ENCODE measurements around the gene PFKFB3.
"Not testable (repeated sequence)": the region's sequence is repeated elsewhere in the genome, so short reads cannot be mapped to it uniquely, and the experiment has no call there.

The PFKFB3 gene

GRCh38 chr10:6179078-6179477, 23.7 kb upstream of the PFKFB3 start:
- no peak for FAIRE-seq

- no peak for FAIRE-seq
Measured at GRCh38 chr10:6180480-6181110, 22.1 kb upstream of the PFKFB3 start.

- FAIRE-seq = no peak
Measured at GRCh38 chr10:6181249-6181648, 21.5 kb upstream of the PFKFB3 start.

- no peak for FAIRE-seq
Measured at GRCh38 chr10:6182454-6183098, 20.2 kb upstream of the PFKFB3 start.

GRCh38 chr10:6185039-6185716, 17.6 kb upstream of the PFKFB3 start:
- no peak for FAIRE-seq

- no peak for FAIRE-seq
Measured at GRCh38 chr10:6186894-6187256, 15.9 kb upstream of the PFKFB3 start.

GRCh38 chr10:6187278-6187677, 15.5 kb upstream of the PFKFB3 start:
- no peak for FAIRE-seq

- FAIRE-seq = not testable (repeated sequence)
Measured at GRCh38 chr10:6190033-6190432, 12.7 kb upstream of the PFKFB3 start.

- no peak for FAIRE-seq
Measured at GRCh38 chr10:6191147-6191546, 11.6 kb upstream of the PFKFB3 start.

- FAIRE-seq = no peak
Measured at GRCh38 chr10:6191569-6191968, 11.2 kb upstream of the PFKFB3 start.

GRCh38 chr10:6193342-6193741, 9.4 kb upstream of the PFKFB3 start:
- FAIRE-seq = not testable (repeated sequence)

GRCh38 chr10:6194311-6194710, 8.4 kb upstream of the PFKFB3 start:
- FAIRE-seq = no peak

- no peak for FAIRE-seq
Measured at GRCh38 chr10:6195376-6195775, 7.4 kb upstream of the PFKFB3 start.

GRCh38 chr10:6195846-6196245, 6.9 kb upstream of the PFKFB3 start:
- no peak for FAIRE-seq

- FAIRE-seq = not testable (repeated sequence)
Measured at GRCh38 chr10:6196524-6196923, 6.2 kb upstream of the PFKFB3 start.

- no peak for FAIRE-seq
Measured at GRCh38 chr10:6197321-6197720, 5.4 kb upstream of the PFKFB3 start.

- FAIRE-seq = no peak
Measured at GRCh38 chr10:6198171-6198570, 4.6 kb upstream of the PFKFB3 start.

GRCh38 chr10:6199131-6199733, 3.5 kb upstream of the PFKFB3 start:
- FAIRE-seq = no peak

- FAIRE-seq = no peak
Measured at GRCh38 chr10:6200440-6200733, 2.3 kb upstream of the PFKFB3 start.

- no peak for FAIRE-seq
Measured at GRCh38 chr10:6200734-6201515, 1.8 kb upstream of the PFKFB3 start.

GRCh38 chr10:6201516-6201975, 1.2 kb upstream of the PFKFB3 start:
- FAIRE-seq = no peak

- no peak for FAIRE-seq
Measured at GRCh38 chr10:6202098-6202683, 541 bp upstream of the PFKFB3 start.
